Skin of body (tissue), 2 donors: ENCODE data around the gene DIO3. TPM values are rescaled to one million over a fixed set of nuclear protein-coding genes. Genes with fewer than 3 reads are reported as not detected.

Source experiments
- DNase-seq: peaks from one replicate; lab custom pipeline; 2025; lab: John Stamatoyannopoulos, UW
- total RNA-seq: library from RNA; depleted of rRNA; stranded (reverse); fragments of >200 nt; gene quantifications from one replicate; pipeline ENCODE4 v1.2.3, GENCODE V29; 2014

The DIO3 gene
- total RNA-seq, 1 donor from 2014 or later = 1.7 TPM

- DNase-seq = no peak
Measured at GRCh38 chr14:101582294-101582693, 21.0 kb downstream of the DIO3 start.

DNA sequence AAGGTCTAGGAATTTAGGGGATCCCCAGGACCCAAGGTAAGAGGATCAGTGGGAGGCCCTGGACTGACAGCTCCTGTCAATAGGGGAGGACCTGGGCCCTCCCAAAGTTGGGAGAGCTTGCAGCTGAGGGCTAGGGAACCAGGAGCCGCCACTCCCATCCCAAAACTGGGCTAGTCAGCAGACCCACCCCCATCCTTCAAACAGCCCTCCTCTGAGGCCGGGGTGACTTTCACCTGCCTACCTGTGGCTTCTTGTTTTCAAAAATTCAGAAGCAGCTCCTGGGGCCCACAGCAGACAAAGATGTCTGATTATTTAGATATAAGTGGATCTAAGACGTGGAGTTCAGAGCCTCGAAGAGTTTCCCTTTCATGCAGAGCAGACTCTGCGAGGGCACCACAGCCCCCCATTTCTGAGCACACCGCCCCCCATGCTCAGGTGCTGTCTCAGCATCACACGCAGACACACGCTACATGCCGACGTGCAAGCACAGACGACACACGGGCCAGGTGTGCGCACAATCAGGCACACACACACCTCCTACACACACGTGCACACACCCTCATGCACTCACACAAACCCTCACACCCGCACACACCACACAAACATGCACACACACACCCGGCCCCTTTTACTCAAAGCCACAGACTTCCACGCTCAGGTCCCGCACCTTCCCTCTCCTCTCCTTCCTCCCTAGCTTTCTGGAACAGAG is 21.9 kb downstream of the DIO3 start:
- DNase-seq = no peak

DNA sequence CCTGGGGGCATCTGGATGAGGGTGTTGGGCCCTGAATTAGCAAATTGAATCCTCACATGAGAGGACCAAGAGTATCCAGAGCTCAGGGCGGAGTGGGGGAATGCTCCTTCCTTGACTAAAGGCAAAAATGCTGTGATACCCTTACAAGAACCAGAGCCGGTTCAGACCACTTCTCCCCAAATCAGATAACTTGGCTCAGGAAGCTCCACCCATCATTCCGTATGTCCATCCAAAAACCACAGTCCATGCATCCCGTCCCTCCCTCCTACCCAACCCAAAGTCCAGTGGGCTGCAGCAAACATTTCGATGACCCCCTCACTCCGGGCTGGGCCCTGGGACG is 22.4 kb downstream of the DIO3 start:
- DNase-seq = no peak

DNA sequence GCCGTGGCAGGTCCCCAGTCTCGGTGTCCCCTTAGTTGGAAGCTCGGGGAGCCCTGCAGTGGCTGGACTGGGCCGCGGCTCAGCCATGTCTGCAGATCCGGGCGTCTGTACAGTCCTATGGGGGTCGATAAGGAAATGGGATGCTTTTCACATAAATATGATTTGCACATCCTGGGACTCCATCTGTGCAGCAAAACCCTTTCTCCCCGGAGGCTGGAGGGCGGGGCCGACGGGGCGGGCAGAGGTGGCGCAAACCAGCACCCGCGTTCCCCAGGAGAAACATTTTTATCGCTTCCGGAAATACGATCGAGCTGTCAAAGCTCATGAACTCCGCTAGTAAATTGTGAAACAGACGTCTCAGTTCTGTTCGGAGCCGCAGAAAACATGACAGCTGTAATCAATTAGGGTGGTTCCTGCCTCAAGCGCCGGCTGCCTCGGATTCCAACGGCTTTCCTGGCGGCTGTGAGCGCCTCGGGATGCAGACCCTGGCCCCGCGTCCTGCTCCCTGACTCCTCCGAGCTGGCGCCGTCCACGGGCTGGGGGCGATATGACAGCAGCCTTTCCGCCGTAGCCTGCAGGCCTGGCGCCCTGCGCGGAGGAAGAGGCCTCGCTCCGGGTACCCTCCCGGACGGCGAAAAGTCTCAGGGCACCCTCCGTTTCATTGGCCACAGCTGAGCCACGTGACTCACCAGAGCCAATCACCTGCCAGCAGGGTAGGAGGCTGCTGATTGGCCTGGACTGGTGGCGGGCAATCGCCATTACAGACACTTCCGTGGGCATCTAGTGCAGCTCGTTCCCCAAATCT is 23.0 kb downstream of the DIO3 start:
- peak; percentile 91 for DNase-seq

DNA sequence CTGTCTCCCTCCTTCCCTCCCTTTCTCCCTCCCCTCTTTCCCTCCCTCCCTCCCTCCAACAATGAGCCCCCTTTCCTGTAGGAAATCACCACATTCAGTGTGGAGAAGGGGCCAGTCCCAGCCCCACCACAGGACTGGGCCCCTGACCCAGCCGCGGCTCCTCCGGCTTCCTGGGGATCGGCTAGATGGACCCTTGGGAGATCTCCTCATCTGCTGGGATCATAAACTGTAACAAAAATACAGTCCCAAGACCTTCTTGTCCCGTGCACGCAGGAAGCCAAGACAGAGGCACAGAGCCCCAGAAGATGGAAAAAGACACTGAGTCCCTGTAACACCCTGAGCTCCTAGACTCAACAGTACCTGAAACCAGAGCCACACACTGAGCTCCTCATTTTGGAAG is 23.9 kb downstream of the DIO3 start:
- DNase-seq = no peak

DNA sequence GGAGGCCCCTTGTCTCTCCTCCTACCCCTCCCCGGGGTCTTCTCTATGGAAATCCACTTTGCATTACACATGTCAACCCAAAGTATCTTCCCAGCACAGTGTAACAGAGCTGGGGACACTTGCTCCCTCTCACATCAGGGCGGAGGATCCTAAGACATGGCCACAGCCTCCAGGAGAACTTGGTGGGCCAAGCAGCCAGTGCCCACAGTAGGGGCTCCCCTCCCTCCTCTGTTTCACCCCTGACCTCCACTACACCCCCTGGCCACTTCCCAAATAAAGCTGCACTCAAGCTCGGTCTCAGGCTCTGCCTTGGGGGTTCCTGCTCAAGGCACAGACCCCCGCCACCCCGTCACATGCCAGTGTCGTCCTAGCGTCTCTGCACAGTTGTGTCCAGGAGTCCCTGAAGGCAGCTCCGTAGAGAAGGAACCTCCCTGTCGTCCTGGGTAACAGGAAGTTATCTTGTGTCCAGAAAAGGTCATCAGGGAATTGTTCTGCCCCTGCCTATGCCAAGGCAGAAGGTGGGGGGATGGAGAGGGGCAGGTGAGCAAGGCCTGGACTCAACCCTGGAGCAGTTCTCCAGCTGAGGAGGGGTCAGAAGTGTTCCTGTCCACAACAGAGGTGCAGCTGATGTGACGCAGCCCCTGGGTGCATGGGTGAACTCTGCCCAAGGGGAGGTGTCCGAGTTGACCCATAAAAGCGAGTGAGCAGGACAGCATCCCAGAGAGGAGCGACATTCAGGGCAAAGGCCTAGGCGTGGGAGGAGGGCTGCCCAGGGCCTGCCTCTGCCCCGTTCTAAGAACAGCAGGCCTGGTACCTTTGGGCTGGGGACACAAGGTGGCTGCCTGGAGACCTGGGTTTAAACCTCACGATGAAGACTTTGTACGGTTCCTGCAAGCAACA is 25.5 kb downstream of the DIO3 start:
- DNase-seq = no peak

DNA sequence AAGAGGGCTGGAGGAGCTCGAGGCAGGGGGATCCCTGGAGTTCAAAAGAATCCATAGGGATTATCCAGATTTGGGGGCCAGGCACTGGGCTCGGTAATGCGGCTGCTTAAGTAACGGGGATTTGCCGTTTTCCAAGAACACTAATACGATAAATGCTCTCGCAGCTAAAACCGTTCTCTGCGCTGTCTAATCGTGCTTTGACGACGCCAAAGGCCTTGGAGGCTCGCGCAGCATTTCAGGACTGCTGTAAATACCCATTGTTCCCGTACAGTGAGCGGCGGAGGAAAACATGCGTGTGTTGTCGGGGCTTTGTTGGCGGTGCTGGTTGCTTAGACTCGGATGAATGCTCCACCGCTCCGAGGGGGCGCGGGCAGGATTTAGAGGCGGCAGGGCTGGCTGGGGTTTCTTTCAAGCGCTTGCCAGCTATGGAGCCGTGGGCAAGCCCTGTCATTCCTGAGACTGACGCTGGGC is 26.2 kb downstream of the DIO3 start:
- no peak for DNase-seq

DNA sequence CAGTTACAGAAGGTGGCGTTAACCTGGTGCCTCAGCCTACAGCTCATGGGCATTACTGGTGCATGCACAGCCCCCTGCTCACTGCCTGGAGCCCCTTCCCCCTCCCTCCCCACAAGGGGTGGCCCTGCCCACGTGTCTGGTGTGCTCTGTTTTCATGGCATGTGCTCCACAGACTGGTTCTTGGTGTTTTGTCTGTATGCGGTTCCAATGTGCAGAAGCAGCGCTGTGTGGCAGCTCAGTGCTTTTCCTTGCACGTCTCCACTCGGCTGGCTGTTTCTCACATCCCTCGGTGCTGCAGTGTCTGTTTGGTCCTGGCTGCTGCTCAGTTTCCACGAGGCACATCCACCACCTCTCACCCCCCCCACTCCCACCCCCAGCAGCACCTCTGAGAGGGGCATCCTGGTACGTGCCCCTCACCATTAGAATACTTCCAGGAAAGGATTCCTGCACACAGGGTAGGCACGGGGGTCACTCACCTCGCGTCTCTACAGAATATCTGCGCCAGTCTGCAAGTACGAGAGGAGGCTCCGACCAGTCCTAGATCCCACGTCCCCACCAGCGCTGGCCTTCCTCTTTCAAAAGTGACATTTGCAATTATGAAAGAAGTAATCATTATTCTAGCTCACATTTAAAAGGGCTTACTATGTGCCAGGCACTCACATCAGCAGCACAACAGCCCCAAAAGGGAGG is 27.1 kb downstream of the DIO3 start:
- no peak for DNase-seq

GRCh38 chr14:101588990-101589389 is 27.7 kb downstream of the DIO3 start:
- DNase-seq = no peak

- no peak for DNase-seq
Measured at GRCh38 chr14:101589486-101590015, 28.3 kb downstream of the DIO3 start.

GRCh38 chr14:101590062-101590461 is 28.8 kb downstream of the DIO3 start:
- DNase-seq = no peak

- DNase-seq = no peak
Measured at GRCh38 chr14:101590616-101591015, 29.3 kb downstream of the DIO3 start.

DNA sequence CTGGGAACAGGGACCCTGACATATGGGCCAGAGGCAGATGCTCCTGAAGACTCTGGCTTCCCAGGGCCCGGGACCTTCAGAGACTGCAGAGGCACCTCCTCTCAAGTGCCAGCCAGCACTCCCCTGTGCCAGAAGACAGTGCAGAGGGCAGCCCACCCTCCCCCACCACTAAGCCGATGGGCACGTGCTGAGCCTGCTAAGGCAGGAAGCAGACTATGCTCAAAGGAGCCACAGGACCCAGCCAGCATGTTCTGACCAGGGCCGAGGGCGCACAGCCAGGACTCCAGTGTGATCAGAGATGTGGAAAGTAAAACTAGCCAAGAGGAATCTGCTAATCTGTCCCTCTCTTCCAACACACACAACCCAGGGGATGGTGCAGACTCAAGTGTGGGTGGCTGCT is 29.8 kb downstream of the DIO3 start:
- no peak for DNase-seq

DNA sequence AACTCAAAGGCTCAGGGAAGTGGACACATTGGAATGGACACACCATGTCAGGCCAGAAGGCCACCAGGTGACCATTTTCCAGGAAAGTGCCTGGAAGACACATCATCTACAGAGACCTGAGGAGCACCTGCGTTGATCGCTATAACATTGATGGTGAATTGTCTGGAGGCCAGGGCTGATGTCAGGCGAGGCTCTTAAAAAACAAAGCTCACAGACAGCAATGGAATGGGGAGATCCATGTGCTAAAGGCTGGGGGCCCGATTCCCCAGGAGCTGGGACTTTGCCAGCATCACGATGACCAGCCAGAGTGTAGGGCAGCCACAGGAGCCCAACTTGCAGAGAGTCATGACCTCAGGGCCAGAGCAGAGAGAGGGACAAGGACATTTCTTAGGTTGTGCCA is 30.3 kb downstream of the DIO3 start:
- no peak for DNase-seq

DNA sequence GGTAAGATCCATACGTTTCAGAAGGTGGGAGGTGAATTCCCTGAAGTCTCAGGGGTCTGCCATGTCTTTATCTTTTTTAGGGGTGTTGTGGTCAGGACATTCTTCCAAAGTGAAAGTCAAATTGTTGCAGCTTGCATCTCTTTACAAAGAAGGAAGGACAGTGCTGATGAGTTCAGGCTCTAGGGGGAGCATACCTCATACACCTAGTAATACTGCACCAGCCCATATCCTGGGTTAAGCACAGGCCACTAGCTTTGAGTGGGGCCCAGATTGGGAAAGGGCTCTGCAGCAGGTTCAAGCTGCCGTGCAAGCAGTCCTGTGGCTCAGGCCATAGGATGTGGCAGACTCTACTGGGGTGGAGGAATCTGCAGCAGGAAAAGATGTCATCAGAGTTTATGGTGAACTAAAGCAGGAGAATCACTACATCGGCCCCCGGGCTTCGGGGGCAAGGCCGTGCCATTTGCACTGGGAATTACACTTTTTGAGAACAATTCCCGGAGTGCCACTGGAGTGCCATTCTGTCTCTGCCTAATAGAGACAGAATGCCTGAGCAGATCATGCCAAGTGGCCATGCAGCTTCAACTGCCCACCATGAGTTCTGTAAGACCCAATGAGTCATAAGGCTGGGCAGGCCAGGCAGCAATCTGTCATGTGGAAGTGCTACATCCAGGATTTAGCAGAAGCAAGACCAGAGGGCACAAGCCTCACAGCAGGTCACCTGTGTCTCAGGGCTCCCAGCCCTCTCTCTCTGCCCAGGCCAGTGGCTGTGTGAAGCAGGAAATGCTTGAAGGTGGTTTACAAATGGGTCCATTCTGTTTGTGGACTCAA is 32.3 kb downstream of the DIO3 start:
- DNase-seq = no peak

GRCh38 chr14:101594511-101595148 is 33.3 kb downstream of the DIO3 start:
- no peak for DNase-seq

GRCh38 chr14:101595349-101595748 is 34.1 kb downstream of the DIO3 start:
- DNase-seq = no peak

DNA sequence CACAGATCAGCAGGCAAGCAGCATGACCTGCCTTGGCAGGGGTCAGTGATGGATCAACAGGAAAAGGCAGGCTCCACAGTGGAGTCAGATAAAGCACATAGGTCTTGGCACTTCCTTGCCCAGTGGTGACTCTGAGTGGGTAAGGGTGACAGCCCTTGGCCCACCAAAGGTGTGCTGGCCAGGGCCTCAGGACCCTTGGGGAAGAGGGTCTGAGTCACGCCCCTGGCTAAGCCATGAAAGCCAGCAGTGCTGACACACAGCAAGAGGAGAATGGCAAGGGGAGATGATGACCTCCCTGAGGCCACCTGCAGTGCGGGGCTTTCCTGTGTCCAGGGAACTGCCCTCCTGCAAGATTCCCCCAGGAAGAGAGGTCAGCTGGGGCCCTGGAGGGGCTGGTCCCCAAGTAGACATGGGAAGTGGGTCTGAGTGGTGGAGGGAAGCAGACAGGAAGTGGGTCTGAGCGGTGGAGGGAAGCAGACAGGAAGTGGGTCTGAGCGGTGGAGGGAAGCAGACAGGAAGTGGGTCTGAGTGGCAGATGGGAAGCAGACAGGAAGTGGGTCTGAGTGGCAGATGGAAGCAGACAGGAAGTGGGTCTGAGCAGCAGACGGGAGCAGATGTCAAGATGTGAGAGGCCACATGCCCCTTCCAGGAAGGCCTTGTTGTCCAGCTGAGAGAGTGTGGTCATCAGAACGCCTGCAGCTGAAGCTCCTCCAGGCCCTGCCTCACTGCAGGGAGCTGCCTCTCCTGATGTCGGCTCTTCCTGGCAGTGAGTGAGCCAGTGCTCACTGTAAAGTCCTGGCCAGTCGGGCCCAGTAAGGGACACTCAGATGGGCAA is 34.8 kb downstream of the DIO3 start:
- no peak for DNase-seq

DNA sequence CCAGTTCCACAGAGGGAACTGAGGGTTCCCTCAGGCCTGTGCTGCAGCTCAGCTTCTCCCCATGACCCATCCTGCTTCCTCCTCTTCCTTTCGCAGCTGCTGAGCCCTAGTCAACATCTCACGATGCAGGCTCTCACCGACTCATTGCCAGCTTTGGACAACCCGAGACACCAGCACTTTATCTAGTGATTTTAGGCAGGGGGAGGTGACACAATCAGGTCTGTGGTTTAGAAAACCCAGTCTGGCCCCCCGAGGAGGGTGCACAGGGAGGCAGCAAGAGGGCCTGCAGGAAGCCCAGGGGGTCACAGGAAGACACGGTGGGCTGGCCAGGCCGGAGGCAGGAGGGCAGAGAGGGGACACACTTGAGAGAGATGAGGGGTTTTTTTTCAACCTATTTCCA is 35.4 kb downstream of the DIO3 start:
- DNase-seq = no peak
